Measurements from ENCODE around the gene ZFAND5. TPM values are rescaled to one million over a fixed set of nuclear protein-coding genes. Genes with fewer than 3 reads are reported as not detected.

The ZFAND5 gene
- total and polyA plus RNA-seq, 2 of the 13 experiments (the other 11 are each of a cell fraction or from before 2014, with no cell fraction given), result 53.4 to 60.2 TPM

DNA sequence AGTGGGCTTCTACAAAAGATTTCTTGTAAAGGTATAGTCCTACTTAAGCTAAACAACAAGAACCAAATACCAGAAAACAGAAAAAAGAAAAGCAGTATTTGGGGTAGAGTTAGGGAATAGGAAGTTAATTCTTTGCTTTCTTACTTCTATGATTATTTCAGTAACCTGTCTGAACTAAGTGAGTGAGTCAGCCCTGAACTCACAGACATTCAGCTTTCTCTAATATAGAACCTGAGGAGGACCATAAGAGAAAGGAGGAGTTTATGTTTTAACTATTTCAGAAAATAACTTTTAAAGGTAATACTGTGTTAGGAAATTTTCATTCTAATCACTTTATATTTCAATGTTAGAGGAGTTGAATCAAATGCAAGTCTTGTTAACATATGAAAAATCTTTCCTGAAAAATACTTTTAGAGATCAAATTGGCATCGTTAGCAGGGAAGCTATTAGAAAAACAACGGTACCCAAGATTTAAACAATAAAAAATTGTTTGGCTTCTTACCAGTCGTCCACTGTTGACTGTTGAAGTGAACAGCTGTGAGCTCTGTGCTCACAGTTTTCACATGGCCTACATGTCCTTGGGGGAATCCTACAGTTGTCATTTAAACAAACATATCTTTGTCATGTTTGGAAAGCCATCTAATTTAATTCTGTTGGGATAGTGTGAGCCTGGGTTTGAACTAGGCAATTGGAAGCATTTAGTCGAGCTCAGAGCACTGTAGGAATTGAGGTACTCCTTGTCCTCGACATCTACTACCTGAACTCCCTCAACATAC is 19.9 kb upstream of the ZFAND5 start:
- intact Hi-C loops (cut with micrococcal nuclease; ENCODE audit: unreplicated experiment) (no loop called here), in situ Hi-C loops (cut with HindIII; ENCODE audit: extremely low pct_ligation_motif_present, low pct_unique_long_range_greater_than_20kb) (no loop called here)
- Histone ChIP-seq H3K4me2 (ENCODE audit: low read depth, low read length) (no peak overlapping the region), H3K9me3 (ENCODE audit: low read length) (no peaks in the 10 kb centered on the region), H3K4me3 (replicated peaks in 1 of 3; ENCODE audit: insufficient read depth in 1 of 3, low read depth in 2 of 3, low read length in 3 of 3) (no peak overlapping the region), H3K27me3 (ENCODE audit: control insufficient read depth in 1 of 2, insufficient read depth in 2 of 2, low read length in 2 of 2) (no peaks in the 10 kb centered on the region), H2AFZ (ENCODE audit: low read length) (no peak overlapping the region), H3K79me2 (ENCODE audit: insufficient read depth, low read length) (no peaks in the 10 kb centered on the region), H3K27ac (ENCODE audit: extremely low read length, insufficient read depth, low read length) (no peak overlapping the region), H3K9ac (ENCODE audit: insufficient read depth, low read depth, low read length) (no peak overlapping the region), H3K4me1 (ENCODE audit: insufficient read depth, low read length) (peaks cover 12% of the 10 kb centered on the region; the same call in 1 of the 2 replicates), H3K36me3 (replicated peaks in 1 of 2; ENCODE audit: control insufficient read depth in 1 of 2, insufficient read depth in 2 of 2, low read length in 2 of 2) (no peaks in the 10 kb centered on the region), H4K20me1 (ENCODE audit: insufficient read depth, low read length) (no peaks in the 10 kb centered on the region)
- DNase-seq (ENCODE audit: low spot score) (no peak), FAIRE-seq (no peak), ATAC-seq (peak; percentile 68)
- ChIA-PET CTCF (ENCODE audit: low intra/inter-chr PET ratio, low total read pairs) (no interaction called here), POLR2A (interaction anchor here (1.1 kb wide), 1 partner anchor 20 kb away, joined by 3 read pairs; the partner anchor contains the start of gene ZFAND5)
- WGBS (ENCODE audit: low lambda C conversion rate), result 43% methylated on average over 5 of the region's 5 CpGs
- BruUV-seq (replicated peaks), result no TSS peak
- TF ChIP-seq, protein P1, sequence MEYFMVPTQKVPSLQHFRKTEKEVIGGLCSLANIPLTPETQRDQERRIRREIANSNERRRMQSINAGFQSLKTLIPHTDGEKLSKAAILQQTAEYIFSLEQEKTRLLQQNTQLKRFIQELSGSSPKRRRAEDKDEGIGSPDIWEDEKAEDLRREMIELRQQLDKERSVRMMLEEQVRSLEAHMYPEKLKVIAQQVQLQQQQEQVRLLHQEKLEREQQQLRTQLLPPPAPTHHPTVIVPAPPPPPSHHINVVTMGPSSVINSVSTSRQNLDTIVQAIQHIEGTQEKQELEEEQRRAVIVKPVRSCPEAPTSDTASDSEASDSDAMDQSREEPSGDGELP (IDR thresholded peaks at IDR 0.05; ENCODE audit: borderline replicate concordance, low read depth), result peak; percentile 72; the same call in 1 of the 2 replicates
- TF ChIP-seq SOX5 (CRISPR knock-in tag; IDR thresholded peaks at IDR 0.05; ENCODE audit: borderline replicate concordance) (no peak), FOXA3 (CRISPR knock-in tag; IDR thresholded peaks at IDR 0.05) (peak; percentile 7; the same call in 1 of the 2 replicates), SAP130 (CRISPR knock-in tag; IDR thresholded peaks at IDR 0.05; ENCODE audit: low read depth) (peak; percentile 36; the same call in 1 of the 2 replicates), CENPX (CRISPR knock-in tag; IDR thresholded peaks at IDR 0.05) (no peak)
- TF ChIP-seq, protein P2, sequence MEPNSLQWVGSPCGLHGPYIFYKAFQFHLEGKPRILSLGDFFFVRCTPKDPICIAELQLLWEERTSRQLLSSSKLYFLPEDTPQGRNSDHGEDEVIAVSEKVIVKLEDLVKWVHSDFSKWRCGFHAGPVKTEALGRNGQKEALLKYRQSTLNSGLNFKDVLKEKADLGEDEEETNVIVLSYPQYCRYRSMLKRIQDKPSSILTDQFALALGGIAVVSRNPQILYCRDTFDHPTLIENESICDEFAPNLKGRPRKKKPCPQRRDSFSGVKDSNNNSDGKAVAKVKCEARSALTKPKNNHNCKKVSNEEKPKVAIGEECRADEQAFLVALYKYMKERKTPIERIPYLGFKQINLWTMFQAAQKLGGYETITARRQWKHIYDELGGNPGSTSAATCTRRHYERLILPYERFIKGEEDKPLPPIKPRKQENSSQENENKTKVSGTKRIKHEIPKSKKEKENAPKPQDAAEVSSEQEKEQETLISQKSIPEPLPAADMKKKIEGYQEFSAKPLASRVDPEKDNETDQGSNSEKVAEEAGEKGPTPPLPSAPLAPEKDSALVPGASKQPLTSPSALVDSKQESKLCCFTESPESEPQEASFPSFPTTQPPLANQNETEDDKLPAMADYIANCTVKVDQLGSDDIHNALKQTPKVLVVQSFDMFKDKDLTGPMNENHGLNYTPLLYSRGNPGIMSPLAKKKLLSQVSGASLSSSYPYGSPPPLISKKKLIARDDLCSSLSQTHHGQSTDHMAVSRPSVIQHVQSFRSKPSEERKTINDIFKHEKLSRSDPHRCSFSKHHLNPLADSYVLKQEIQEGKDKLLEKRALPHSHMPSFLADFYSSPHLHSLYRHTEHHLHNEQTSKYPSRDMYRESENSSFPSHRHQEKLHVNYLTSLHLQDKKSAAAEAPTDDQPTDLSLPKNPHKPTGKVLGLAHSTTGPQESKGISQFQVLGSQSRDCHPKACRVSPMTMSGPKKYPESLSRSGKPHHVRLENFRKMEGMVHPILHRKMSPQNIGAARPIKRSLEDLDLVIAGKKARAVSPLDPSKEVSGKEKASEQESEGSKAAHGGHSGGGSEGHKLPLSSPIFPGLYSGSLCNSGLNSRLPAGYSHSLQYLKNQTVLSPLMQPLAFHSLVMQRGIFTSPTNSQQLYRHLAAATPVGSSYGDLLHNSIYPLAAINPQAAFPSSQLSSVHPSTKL (CRISPR knock-in tag; IDR thresholded peaks at IDR 0.05), result peak; percentile 29; the same call in 1 of the 2 replicates

Data from HepG2 (cell line).